Measurements from ENCODE around the gene ZNF346.

ZNF346 gene

DNA sequence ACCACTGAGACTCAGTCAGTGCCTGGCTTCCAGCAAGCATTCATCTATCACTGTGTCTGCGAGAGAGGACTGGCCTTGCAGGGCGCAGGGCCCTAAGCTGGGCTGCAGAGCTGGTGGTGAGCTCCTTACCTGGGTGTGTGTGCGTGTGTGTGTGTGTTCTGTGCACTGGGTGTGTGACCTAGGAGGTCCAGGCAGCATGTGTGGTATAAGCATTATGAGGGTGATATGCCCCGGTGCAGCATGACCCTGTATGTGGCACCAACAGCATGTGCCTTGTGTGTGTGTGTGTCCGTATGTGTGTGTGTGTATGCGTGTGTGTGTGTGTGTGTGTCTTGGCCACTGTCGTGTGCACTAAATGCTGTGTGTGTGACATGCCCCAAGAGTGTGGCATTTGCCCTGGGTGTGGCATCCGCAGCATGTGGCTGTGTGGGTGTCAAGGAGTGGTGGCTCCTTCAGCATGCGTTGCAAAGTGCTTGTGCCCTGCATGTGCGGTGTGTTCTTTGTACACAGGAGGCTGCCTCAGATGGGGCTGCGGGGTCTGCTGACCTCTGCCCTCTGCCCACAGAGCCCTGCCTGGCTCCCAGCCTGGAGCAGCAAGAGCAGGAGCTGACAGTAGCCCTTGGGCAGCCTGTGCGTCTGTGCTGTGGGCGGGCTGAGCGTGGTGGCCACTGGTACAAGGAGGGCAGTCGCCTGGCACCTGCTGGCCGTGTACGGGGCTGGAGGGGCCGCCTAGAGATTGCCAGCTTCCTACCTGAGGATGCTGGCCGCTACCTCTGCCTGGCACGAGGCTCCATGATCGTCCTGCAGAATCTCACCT lies 67.5 kb downstream of the ZNF346 start:
- no peaks in the 10 kb centered on the region for H3K79me2 ChIP-seq (ENCODE audit: insufficient read depth, low read depth)
- peaks cover 3% of the 10 kb centered on the region for H3K4me1 ChIP-seq (ENCODE audit: low read depth, poor library complexity, severe bottlenecking)
- TF ChIP-seq, protein P1, sequence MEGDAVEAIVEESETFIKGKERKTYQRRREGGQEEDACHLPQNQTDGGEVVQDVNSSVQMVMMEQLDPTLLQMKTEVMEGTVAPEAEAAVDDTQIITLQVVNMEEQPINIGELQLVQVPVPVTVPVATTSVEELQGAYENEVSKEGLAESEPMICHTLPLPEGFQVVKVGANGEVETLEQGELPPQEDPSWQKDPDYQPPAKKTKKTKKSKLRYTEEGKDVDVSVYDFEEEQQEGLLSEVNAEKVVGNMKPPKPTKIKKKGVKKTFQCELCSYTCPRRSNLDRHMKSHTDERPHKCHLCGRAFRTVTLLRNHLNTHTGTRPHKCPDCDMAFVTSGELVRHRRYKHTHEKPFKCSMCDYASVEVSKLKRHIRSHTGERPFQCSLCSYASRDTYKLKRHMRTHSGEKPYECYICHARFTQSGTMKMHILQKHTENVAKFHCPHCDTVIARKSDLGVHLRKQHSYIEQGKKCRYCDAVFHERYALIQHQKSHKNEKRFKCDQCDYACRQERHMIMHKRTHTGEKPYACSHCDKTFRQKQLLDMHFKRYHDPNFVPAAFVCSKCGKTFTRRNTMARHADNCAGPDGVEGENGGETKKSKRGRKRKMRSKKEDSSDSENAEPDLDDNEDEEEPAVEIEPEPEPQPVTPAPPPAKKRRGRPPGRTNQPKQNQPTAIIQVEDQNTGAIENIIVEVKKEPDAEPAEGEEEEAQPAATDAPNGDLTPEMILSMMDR (conservative IDR thresholded peaks at IDR 0.05; ENCODE audit: low read depth, low read length): no peak
- H3K36me3 ChIP-seq (ENCODE audit: insufficient read depth): no peaks in the 10 kb centered on the region
- H3K27ac ChIP-seq: no peak overlapping the region
- no peak overlapping the region for H3K9ac ChIP-seq
- no peak overlapping the region for H3K4me2 ChIP-seq
- H4K20me1 ChIP-seq (ENCODE audit: insufficient read depth): no peaks in the 10 kb centered on the region
- no peak overlapping the region for H2AFZ ChIP-seq (ENCODE audit: low read depth)
- H3K27me3 ChIP-seq (ENCODE audit: insufficient read depth, low read depth): no peaks in the 10 kb centered on the region
- no peak overlapping the region for H3K4me3 ChIP-seq (IDR thresholded peaks at IDR 0.05; ENCODE audit: insufficient read depth, low read depth, low read length)

DNA sequence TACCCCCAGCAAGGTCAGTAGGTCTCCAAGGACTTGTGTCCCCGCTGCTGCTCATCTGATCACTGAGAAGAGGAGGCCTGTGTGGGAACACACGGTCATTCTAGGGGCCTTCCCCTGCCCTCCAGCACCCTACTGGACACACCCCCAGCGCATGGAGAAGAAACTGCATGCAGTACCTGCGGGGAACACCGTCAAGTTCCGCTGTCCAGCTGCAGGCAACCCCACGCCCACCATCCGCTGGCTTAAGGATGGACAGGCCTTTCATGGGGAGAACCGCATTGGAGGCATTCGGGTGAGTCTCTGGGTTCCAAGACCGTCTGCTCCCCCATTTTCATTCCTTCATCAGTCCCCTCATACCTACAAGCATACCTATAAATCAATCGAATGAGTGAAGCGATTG lies 68.3 kb downstream of the ZNF346 start:
- Histone ChIP-seq H2AFZ (ENCODE audit: low read depth) (no peak overlapping the region), H3K79me2 (ENCODE audit: insufficient read depth, low read depth) (no peaks in the 10 kb centered on the region), H3K36me3 (ENCODE audit: insufficient read depth) (no peaks in the 10 kb centered on the region), H3K4me3 (IDR thresholded peaks at IDR 0.05; ENCODE audit: insufficient read depth, low read depth, low read length) (no peak overlapping the region), H3K4me2 (no peak overlapping the region), H3K27me3 (ENCODE audit: insufficient read depth, low read depth) (no peaks in the 10 kb centered on the region), H4K20me1 (ENCODE audit: insufficient read depth) (no peaks in the 10 kb centered on the region), H3K9ac (no peak overlapping the region), H3K4me1 (ENCODE audit: low read depth, poor library complexity, severe bottlenecking) (peaks cover 3% of the 10 kb centered on the region), H3K27ac (no peak overlapping the region)
- TF ChIP-seq, protein P1 (conservative IDR thresholded peaks at IDR 0.05; ENCODE audit: low read depth, low read length): no peak

DNA sequence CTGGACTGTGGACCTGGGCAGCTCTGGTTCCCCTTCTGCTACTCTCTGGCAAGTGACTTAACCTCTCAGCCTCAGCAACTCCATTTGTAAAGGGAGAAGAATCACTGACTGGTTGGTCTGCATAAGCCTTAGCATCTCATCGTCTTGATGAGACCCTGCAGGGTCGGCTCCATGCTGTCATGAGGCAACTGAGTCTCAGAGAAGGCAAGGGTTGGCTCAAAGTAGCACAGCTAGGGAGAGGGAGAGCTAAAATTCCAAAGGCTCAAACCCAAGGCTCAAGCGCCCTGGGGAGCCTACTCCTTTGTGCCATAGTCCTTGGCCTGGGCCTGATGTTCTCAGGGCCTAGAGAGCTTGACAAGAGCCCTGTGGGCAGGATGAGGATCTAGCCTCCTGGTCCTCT lies 68.7 kb downstream of the ZNF346 start:
- Histone ChIP-seq H3K36me3 (ENCODE audit: insufficient read depth) (no peaks in the 10 kb centered on the region), H2AFZ (ENCODE audit: low read depth) (no peak overlapping the region), H3K27me3 (ENCODE audit: insufficient read depth, low read depth) (no peaks in the 10 kb centered on the region), H3K4me2 (no peak overlapping the region), H4K20me1 (ENCODE audit: insufficient read depth) (no peaks in the 10 kb centered on the region), H3K79me2 (ENCODE audit: insufficient read depth, low read depth) (no peaks in the 10 kb centered on the region), H3K27ac (no peak overlapping the region), H3K4me1 (ENCODE audit: low read depth, poor library complexity, severe bottlenecking) (peaks cover 3% of the 10 kb centered on the region), H3K9ac (no peak overlapping the region), H3K4me3 (IDR thresholded peaks at IDR 0.05; ENCODE audit: insufficient read depth, low read depth, low read length) (no peak overlapping the region)
- TF ChIP-seq, protein P1 (conservative IDR thresholded peaks at IDR 0.05; ENCODE audit: low read depth, low read length): no peak

DNA sequence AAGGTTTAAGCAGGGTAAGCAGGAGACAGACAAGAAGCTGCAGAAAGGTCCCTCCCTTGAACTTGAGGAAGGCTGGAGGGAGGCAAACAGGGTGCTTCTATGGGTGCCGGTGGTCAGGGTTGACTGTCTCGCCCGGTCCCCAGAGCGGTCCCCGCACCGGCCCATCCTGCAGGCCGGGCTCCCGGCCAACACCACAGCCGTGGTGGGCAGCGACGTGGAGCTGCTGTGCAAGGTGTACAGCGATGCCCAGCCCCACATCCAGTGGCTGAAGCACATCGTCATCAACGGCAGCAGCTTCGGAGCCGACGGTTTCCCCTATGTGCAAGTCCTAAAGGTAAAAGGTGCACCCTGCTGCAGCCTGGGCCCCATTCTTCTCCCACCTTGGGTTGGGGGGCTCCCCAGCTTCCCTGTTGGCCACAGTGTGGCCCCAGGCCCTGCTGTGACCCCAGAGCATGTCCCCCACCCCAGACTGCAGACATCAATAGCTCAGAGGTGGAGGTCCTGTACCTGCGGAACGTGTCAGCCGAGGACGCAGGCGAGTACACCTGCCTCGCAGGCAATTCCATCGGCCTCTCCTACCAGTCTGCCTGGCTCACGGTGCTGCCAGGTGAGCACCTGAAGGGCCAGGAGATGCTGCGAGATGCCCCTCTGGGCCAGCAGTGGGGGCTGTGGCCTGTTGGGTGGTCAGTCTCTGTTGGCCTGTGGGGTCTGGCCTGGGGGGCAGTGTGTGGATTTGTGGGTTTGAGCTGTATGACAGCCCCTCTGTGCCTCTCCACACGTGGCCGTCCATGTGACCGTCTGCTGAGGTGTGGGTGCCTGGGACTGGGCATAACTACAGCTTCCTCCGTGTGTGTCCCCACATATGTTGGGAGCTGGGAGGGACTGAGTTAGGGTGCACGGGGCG lies 69.9 kb downstream of the ZNF346 start:
- no peak overlapping the region for H3K4me2 ChIP-seq
- TF ChIP-seq, protein P1 (conservative IDR thresholded peaks at IDR 0.05; ENCODE audit: low read depth, low read length): no peak
- H3K79me2 ChIP-seq (ENCODE audit: insufficient read depth, low read depth): no peaks in the 10 kb centered on the region
- no peaks in the 10 kb centered on the region for H3K27me3 ChIP-seq (ENCODE audit: insufficient read depth, low read depth)
- H2AFZ ChIP-seq (ENCODE audit: low read depth): no peak overlapping the region
- no peaks in the 10 kb centered on the region for H3K36me3 ChIP-seq (ENCODE audit: insufficient read depth)
- H3K27ac ChIP-seq: no peak overlapping the region
- H4K20me1 ChIP-seq (ENCODE audit: insufficient read depth): no peaks in the 10 kb centered on the region
- no peak overlapping the region for H3K9ac ChIP-seq
- H3K4me1 ChIP-seq (ENCODE audit: low read depth, poor library complexity, severe bottlenecking): peaks cover 3% of the 10 kb centered on the region
- H3K4me3 ChIP-seq (IDR thresholded peaks at IDR 0.05; ENCODE audit: insufficient read depth, low read depth, low read length): no peak overlapping the region

Data from KMS-11 (cell line).